ENCODE results near the gene E2F7.
"Not testable (repeated sequence)": the region's sequence is repeated elsewhere in the genome, so short reads cannot be mapped to it uniquely, and the experiment has no call there.

The E2F7 gene

DNA sequence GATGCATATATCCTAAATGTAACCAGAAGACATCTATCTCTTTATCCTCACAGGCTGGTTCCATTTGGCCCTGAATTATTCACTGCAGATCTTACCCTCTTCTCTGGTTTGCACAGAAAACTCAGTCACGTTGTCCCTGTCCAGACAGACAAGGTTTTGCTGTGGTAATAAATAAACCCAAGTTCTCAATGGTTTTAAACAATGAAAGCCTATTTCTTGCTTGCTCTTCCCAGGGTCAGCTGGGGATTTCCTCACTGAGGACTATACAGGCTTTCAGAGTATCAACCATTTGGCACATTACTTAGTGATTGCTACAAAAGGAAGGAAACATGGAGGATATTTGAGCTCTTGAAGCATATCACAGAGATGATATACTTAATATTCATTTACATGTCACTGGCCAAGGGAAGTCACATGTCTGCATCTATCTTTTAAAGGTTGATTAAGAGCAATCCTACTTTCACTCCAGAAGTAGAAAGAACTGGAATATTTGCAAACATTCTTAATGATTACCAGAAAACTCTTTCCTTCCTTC lies 24.4 kb upstream of the E2F7 start:
- H3K27me3 ChIP-seq (ENCODE audit: control insufficient read depth, insufficient read depth, low read length): no peaks in the 10 kb centered on the region
- no peaks in the 10 kb centered on the region for H3K4me1 ChIP-seq (ENCODE audit: control insufficient read depth, insufficient read depth, low read length)
- H3K9me3 ChIP-seq (ENCODE audit: control insufficient read depth, insufficient read depth, low read length): no peaks in the 10 kb centered on the region
- no peaks in the 10 kb centered on the region for H3K36me3 ChIP-seq (ENCODE audit: control insufficient read depth, insufficient read depth, low read length)
- H3K4me3 ChIP-seq (ENCODE audit: low read length): no peak overlapping the region
- no CpG with 5 or more reads among the region's 1 CpG for WGBS (ENCODE audit: insufficient coverage, insufficient read length)
- no peak for DNase-seq (ENCODE audit: low read depth, low spot score)
- no peak overlapping the region for H3K27ac ChIP-seq (ENCODE audit: low read length)

DNA sequence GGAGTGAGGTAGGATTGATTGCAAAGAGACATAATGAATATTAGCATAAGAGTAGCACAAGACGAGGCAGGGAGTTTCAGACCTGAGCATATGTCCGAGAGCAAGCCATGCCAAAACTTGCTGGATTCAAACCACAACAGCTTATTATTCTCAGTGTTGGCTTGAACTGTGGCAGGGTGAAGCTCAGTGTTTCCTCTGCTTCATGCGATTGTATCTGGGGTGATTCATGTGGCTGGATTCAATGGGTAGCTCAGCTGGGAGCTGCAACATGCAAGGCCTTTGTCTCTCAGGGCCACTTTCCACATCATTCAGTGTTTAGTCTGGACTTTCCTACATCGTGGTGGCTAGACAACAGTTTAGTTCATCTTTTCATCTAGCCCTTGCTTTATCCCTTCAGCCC lies 22.1 kb upstream of the E2F7 start:
- WGBS (ENCODE audit: insufficient coverage, insufficient read length): no CpG with 5 or more reads among the region's 4 CpGs
- H3K9me3 ChIP-seq (ENCODE audit: control insufficient read depth, insufficient read depth, low read length): no peaks in the 10 kb centered on the region
- H3K4me3 ChIP-seq (ENCODE audit: low read length): no peak overlapping the region
- H3K36me3 ChIP-seq (ENCODE audit: control insufficient read depth, insufficient read depth, low read length): no peaks in the 10 kb centered on the region
- no peaks in the 10 kb centered on the region for H3K27me3 ChIP-seq (ENCODE audit: control insufficient read depth, insufficient read depth, low read length)
- no peaks in the 10 kb centered on the region for H3K4me1 ChIP-seq (ENCODE audit: control insufficient read depth, insufficient read depth, low read length)
- no peak for DNase-seq (ENCODE audit: low read depth, low spot score)
- H3K27ac ChIP-seq (ENCODE audit: low read length): no peak overlapping the region

GRCh38 chr12:77082021-77082420 lies 16.7 kb upstream of the E2F7 start:
- no peaks in the 10 kb centered on the region for H3K4me1 ChIP-seq (ENCODE audit: control insufficient read depth, insufficient read depth, low read length)
- no peaks in the 10 kb centered on the region for H3K27me3 ChIP-seq (ENCODE audit: control insufficient read depth, insufficient read depth, low read length)
- no peaks in the 10 kb centered on the region for H3K9me3 ChIP-seq (ENCODE audit: control insufficient read depth, insufficient read depth, low read length)
- no peaks in the 10 kb centered on the region for H3K36me3 ChIP-seq (ENCODE audit: control insufficient read depth, insufficient read depth, low read length)
- H3K4me3 ChIP-seq (ENCODE audit: low read length): no peak overlapping the region
- WGBS (ENCODE audit: insufficient coverage, insufficient read length): no CpG with 5 or more reads among the region's 1 CpG
- DNase-seq (ENCODE audit: low read depth, low spot score): no peak
- no peak overlapping the region for H3K27ac ChIP-seq (ENCODE audit: low read length)

DNA sequence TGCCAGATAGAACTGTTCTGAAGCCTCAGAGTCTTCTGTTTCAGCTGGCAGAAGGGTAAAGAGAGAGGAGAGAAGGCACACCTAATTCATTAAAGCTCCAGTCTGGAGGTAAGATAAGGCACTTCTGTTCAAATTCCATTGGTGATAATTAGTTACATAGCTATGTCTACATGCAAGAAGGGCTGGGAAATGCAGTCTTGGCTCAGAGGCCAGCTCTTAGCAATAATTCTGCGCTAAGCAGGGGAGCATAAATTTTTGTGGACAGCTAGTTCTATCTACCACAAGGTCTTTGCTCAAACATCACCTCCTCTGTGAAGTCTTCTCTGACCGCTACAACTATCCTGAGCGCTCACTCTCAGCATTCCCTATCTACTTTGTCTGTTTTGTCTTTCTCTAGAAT lies 14.3 kb upstream of the E2F7 start:
- H3K4me3 ChIP-seq (ENCODE audit: low read length): no peak overlapping the region
- no CpG with 5 or more reads among the region's 3 CpGs for WGBS (ENCODE audit: insufficient coverage, insufficient read length)
- no peak overlapping the region for H3K27ac ChIP-seq (ENCODE audit: low read length)
- no peaks in the 10 kb centered on the region for H3K4me1 ChIP-seq (ENCODE audit: control insufficient read depth, insufficient read depth, low read length)
- no peaks in the 10 kb centered on the region for H3K9me3 ChIP-seq (ENCODE audit: control insufficient read depth, insufficient read depth, low read length)
- no peaks in the 10 kb centered on the region for H3K27me3 ChIP-seq (ENCODE audit: control insufficient read depth, insufficient read depth, low read length)
- no peak for DNase-seq (ENCODE audit: low read depth, low spot score)
- H3K36me3 ChIP-seq (ENCODE audit: control insufficient read depth, insufficient read depth, low read length): no peaks in the 10 kb centered on the region

GRCh38 chr12:77078231-77078630 lies 12.9 kb upstream of the E2F7 start:
- Histone ChIP-seq H3K27ac (ENCODE audit: low read length) (no peak overlapping the region), H3K9me3 (ENCODE audit: control insufficient read depth, insufficient read depth, low read length) (no peaks in the 10 kb centered on the region), H3K4me1 (ENCODE audit: control insufficient read depth, insufficient read depth, low read length) (no peaks in the 10 kb centered on the region), H3K36me3 (ENCODE audit: control insufficient read depth, insufficient read depth, low read length) (no peaks in the 10 kb centered on the region), H3K27me3 (ENCODE audit: control insufficient read depth, insufficient read depth, low read length) (no peaks in the 10 kb centered on the region), H3K4me3 (ENCODE audit: low read length) (no peak overlapping the region)
- no peak for DNase-seq (ENCODE audit: low read depth, low spot score)

DNA sequence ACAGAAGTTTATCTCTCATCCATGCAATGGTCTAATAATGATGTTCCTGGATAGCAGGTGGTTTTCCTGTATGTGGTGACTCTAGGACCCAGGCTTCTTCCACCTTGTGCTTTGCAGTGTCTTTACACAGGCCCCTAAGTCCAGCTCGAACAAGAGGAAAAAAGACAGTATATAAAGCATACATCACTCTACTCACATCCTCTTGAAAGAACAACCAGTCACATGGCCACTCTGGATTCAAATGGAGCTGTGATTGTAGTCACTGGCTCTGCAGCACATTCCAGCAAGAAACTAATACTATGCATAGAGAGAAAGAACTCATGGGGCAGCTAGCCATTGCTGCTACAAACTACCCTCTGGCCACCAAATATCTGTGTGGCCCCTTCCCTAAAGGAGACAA lies 11.5 kb upstream of the E2F7 start:
- H3K4me3 ChIP-seq (ENCODE audit: low read length): no peak overlapping the region
- no peak for DNase-seq (ENCODE audit: low read depth, low spot score)
- no peak overlapping the region for H3K27ac ChIP-seq (ENCODE audit: low read length)
- whole genome bisulfite sequencing (ENCODE audit: insufficient coverage, insufficient read length): no CpG with 5 or more reads among the region's 1 CpG
- no peaks in the 10 kb centered on the region for H3K9me3 ChIP-seq (ENCODE audit: control insufficient read depth, insufficient read depth, low read length)
- no peaks in the 10 kb centered on the region for H3K36me3 ChIP-seq (ENCODE audit: control insufficient read depth, insufficient read depth, low read length)
- no peaks in the 10 kb centered on the region for H3K4me1 ChIP-seq (ENCODE audit: control insufficient read depth, insufficient read depth, low read length)
- H3K27me3 ChIP-seq (ENCODE audit: control insufficient read depth, insufficient read depth, low read length): no peaks in the 10 kb centered on the region

DNA sequence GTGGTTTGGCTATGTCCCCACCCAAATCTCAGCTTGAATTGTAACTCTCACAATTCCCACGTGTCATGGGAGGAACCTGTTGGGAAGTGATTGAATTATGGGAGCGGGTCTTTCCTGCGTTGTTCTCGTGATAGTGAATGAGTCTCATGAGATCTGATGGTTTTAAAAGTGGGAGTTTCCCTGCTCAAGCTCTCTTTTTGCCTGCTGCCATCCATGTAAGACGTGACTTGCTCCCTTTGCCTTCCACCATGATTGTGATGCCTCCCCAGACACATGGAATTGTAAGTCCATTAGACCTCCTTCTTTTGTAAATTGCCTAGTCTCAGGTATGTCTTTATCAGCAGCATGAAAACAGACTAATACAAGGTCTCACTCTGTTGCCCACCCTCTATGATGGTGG lies 8.5 kb upstream of the E2F7 start:
- not testable (repeated sequence) for H3K4me3 ChIP-seq (ENCODE audit: low read length); H3K27ac ChIP-seq (ENCODE audit: low read length); H3K36me3 ChIP-seq (ENCODE audit: control insufficient read depth, insufficient read depth, low read length); H3K9me3 ChIP-seq (ENCODE audit: control insufficient read depth, insufficient read depth, low read length); DNase-seq (ENCODE audit: low read depth, low spot score); H3K27me3 ChIP-seq (ENCODE audit: control insufficient read depth, insufficient read depth, low read length); H3K4me1 ChIP-seq (ENCODE audit: control insufficient read depth, insufficient read depth, low read length)
- WGBS (ENCODE audit: insufficient coverage, insufficient read length): no CpG with 5 or more reads among the region's 5 CpGs

DNA sequence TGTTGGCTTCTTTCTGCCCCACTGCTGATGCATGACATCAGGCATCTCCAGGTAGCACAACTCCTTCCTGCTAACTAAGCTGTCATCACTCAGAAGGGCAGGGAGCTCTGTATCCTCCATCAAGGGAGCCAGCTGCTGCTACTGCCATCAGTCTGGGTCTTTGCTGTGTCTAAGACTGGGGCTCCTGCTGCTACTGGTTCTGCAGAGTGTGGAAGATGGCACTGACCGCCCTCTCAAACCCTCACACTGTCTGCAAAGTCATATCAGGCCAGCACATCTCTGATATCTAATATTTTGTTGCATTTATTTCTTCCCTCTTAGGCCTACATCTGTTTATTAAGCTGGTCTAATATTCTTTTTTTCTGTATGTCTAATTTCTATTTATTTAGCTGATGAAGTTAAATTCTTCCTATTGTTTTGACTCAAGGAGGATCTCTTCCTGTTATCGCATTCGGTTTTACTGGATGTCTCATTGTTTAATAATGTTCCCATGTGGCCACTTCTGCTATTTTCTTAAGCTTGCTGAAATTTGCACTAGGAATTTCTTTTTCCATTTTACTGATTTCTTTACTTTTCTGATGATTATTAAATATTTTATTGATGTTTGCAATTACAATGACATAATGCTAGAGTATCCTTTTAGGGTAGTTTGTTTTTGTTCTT lies 7.6 kb upstream of the E2F7 start:
- WGBS (ENCODE audit: insufficient coverage, insufficient read length): no CpG with 5 or more reads among the region's 3 CpGs
- DNase-seq (ENCODE audit: low read depth, low spot score): no peak

GRCh38 chr12:77070800-77071449 lies 5.6 kb upstream of the E2F7 start:
- no peak overlapping the region for H3K4me3 ChIP-seq (ENCODE audit: low read length)
- no peak overlapping the region for H3K27ac ChIP-seq (ENCODE audit: low read length)
- WGBS (ENCODE audit: insufficient coverage, insufficient read length): no CpG with 5 or more reads among the region's 5 CpGs
- H3K4me1 ChIP-seq (ENCODE audit: control insufficient read depth, insufficient read depth, low read length): no peaks in the 10 kb centered on the region
- H3K36me3 ChIP-seq (ENCODE audit: control insufficient read depth, insufficient read depth, low read length): no peaks in the 10 kb centered on the region
- no peaks in the 10 kb centered on the region for H3K9me3 ChIP-seq (ENCODE audit: control insufficient read depth, insufficient read depth, low read length)
- DNase-seq (ENCODE audit: low read depth, low spot score): no peak
- no peaks in the 10 kb centered on the region for H3K27me3 ChIP-seq (ENCODE audit: control insufficient read depth, insufficient read depth, low read length)

More for the DNA sequence above, 7.6 kb upstream of the E2F7 start:
- no peaks in the 10 kb centered on the region for H3K27me3 ChIP-seq (ENCODE audit: control insufficient read depth, insufficient read depth, low read length)
- no peaks in the 10 kb centered on the region for H3K9me3 ChIP-seq (ENCODE audit: control insufficient read depth, insufficient read depth, low read length)
- no peak overlapping the region for H3K4me3 ChIP-seq (ENCODE audit: low read length)
- no peaks in the 10 kb centered on the region for H3K36me3 ChIP-seq (ENCODE audit: control insufficient read depth, insufficient read depth, low read length)
- no peaks in the 10 kb centered on the region for H3K4me1 ChIP-seq (ENCODE audit: control insufficient read depth, insufficient read depth, low read length)
- no peak overlapping the region for H3K27ac ChIP-seq (ENCODE audit: low read length)

GRCh38 chr12:77070382-77070781 lies 5.0 kb upstream of the E2F7 start:
- Histone ChIP-seq H3K27ac (ENCODE audit: low read length) (no peak overlapping the region), H3K9me3 (ENCODE audit: control insufficient read depth, insufficient read depth, low read length) (no peaks in the 10 kb centered on the region), H3K4me3 (ENCODE audit: low read length) (no peak overlapping the region), H3K27me3 (ENCODE audit: control insufficient read depth, insufficient read depth, low read length) (no peaks in the 10 kb centered on the region), H3K36me3 (ENCODE audit: control insufficient read depth, insufficient read depth, low read length) (no peaks in the 10 kb centered on the region), H3K4me1 (ENCODE audit: control insufficient read depth, insufficient read depth, low read length) (no peaks in the 10 kb centered on the region)
- DNase-seq (ENCODE audit: low read depth, low spot score): no peak
- no CpG with 5 or more reads among the region's 3 CpGs for WGBS (ENCODE audit: insufficient coverage, insufficient read length)

GRCh38 chr12:77064896-77065360 lies 441 bp downstream of the E2F7 start:
- DNase-seq (ENCODE audit: low read depth, low spot score): peak; percentile 2
- peaks cover 3% of the 10 kb centered on the region; the same call in 1 of the 2 replicates for H3K36me3 ChIP-seq (ENCODE audit: control insufficient read depth, insufficient read depth, low read length)
- H3K27ac ChIP-seq (ENCODE audit: low read length): no peak overlapping the region
- peak overlapping the region; percentile 57 for H3K4me3 ChIP-seq (ENCODE audit: low read length)
- H3K27me3 ChIP-seq (ENCODE audit: control insufficient read depth, insufficient read depth, low read length): no peaks in the 10 kb centered on the region; the same call in 1 of the 2 replicates
- H3K9me3 ChIP-seq (ENCODE audit: control insufficient read depth, insufficient read depth, low read length): no peaks in the 10 kb centered on the region
- no CpG with 5 or more reads among the region's 24 CpGs for WGBS (ENCODE audit: insufficient coverage, insufficient read length)
- no peaks in the 10 kb centered on the region for H3K4me1 ChIP-seq (ENCODE audit: control insufficient read depth, insufficient read depth, low read length)
